ENCODE results near the gene CLTCL1.

The CLTCL1 gene

DNA sequence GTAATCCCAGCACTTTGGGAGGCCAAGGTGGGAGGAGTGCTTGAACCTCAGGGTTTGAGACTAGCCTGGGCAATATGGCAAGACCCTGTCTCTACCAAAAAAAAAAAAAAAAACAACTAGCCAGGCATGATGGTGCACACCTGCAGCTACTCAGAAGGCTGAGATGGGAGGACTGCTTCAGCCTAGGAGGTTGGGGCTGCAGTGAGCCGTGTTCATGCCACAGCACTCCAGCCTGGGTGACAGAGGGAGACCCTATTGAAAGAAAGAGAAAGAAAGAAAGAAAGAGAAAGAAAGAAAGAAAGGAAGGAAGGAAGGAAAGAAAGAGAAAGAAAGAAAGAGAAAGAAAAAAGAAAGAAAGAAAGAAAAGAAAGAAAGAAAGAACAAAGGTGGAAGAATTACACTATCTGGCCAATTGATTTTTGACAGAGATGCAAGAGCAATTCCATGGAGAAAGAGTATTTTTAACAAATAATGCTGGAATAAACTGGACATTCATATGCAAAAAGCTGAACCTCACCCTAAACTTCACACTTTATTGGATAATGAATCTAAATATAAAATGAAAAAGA is 79.1 kb downstream of the CLTCL1 start:
- no peaks in the 10 kb centered on the region for H3K27me3 ChIP-seq (ENCODE audit: insufficient read depth, poor library complexity, severe bottlenecking)
- TF ChIP-seq GABPA (IDR thresholded peaks at IDR 0.05; ENCODE audit: low read depth) (no peak), POLR2AphosphoS5 (IDR thresholded peaks at IDR 0.05; ENCODE audit: low read depth) (no peak), SPI1 (IDR thresholded peaks at IDR 0.05; ENCODE audit: borderline replicate concordance, low read depth) (no peak)
- TF ChIP-seq, protein P1, sequence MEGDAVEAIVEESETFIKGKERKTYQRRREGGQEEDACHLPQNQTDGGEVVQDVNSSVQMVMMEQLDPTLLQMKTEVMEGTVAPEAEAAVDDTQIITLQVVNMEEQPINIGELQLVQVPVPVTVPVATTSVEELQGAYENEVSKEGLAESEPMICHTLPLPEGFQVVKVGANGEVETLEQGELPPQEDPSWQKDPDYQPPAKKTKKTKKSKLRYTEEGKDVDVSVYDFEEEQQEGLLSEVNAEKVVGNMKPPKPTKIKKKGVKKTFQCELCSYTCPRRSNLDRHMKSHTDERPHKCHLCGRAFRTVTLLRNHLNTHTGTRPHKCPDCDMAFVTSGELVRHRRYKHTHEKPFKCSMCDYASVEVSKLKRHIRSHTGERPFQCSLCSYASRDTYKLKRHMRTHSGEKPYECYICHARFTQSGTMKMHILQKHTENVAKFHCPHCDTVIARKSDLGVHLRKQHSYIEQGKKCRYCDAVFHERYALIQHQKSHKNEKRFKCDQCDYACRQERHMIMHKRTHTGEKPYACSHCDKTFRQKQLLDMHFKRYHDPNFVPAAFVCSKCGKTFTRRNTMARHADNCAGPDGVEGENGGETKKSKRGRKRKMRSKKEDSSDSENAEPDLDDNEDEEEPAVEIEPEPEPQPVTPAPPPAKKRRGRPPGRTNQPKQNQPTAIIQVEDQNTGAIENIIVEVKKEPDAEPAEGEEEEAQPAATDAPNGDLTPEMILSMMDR (IDR thresholded peaks at IDR 0.05; ENCODE audit: insufficient read depth, low read length), result no peak
- TF ChIP-seq, protein P2, sequence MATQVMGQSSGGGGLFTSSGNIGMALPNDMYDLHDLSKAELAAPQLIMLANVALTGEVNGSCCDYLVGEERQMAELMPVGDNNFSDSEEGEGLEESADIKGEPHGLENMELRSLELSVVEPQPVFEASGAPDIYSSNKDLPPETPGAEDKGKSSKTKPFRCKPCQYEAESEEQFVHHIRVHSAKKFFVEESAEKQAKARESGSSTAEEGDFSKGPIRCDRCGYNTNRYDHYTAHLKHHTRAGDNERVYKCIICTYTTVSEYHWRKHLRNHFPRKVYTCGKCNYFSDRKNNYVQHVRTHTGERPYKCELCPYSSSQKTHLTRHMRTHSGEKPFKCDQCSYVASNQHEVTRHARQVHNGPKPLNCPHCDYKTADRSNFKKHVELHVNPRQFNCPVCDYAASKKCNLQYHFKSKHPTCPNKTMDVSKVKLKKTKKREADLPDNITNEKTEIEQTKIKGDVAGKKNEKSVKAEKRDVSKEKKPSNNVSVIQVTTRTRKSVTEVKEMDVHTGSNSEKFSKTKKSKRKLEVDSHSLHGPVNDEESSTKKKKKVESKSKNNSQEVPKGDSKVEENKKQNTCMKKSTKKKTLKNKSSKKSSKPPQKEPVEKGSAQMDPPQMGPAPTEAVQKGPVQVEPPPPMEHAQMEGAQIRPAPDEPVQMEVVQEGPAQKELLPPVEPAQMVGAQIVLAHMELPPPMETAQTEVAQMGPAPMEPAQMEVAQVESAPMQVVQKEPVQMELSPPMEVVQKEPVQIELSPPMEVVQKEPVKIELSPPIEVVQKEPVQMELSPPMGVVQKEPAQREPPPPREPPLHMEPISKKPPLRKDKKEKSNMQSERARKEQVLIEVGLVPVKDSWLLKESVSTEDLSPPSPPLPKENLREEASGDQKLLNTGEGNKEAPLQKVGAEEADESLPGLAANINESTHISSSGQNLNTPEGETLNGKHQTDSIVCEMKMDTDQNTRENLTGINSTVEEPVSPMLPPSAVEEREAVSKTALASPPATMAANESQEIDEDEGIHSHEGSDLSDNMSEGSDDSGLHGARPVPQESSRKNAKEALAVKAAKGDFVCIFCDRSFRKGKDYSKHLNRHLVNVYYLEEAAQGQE (IDR thresholded peaks at IDR 0.05; ENCODE audit: insufficient replicate concordance, low read depth), result no peak
- DNase-seq (ENCODE audit: low read depth in 1 of 2, low spot score in 1 of 2), result no peak
- H3K27ac ChIP-seq (replicated peaks), result no peak overlapping the region
- no peak overlapping the region for H3K4me3 ChIP-seq (replicated peaks; ENCODE audit: insufficient read depth, low read length)

DNA sequence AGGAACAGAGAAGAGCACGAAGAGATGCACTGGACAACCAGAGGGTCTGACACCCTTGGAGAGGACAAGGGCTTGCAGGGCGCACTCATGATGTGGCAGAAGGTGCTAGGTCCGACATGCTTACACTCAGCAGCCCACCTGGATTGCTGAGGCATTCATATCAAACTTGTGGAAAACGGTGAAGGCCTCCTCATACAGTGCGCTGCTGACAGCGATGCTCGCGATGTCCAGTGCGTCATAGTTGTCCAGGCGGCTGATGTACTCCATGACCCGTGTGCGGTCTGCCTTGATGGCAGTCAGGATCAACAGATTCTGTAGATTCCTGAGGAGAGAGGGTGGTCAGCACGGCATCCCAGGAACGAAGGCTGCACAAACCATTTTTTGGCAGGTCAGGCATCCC is 81.3 kb downstream of the CLTCL1 start:
- TF ChIP-seq GABPA (IDR thresholded peaks at IDR 0.05; ENCODE audit: low read depth), result no peak
- TF ChIP-seq POLR2AphosphoS5 (IDR thresholded peaks at IDR 0.05; ENCODE audit: low read depth), result no peak
- TF ChIP-seq, protein P2 (IDR thresholded peaks at IDR 0.05; ENCODE audit: insufficient replicate concordance, low read depth), result no peak
- no peak for TF ChIP-seq SPI1 (IDR thresholded peaks at IDR 0.05; ENCODE audit: borderline replicate concordance, low read depth)
- TF ChIP-seq, protein P1 (IDR thresholded peaks at IDR 0.05; ENCODE audit: insufficient read depth, low read length), result no peak
- no peak for DNase-seq (ENCODE audit: low read depth in 1 of 2, low spot score in 1 of 2)
- no peak overlapping the region for H3K27ac ChIP-seq (replicated peaks)
- no peaks in the 10 kb centered on the region for H3K27me3 ChIP-seq (ENCODE audit: insufficient read depth, poor library complexity, severe bottlenecking)
- H3K4me3 ChIP-seq (replicated peaks; ENCODE audit: insufficient read depth, low read length), result no peak overlapping the region

DNA sequence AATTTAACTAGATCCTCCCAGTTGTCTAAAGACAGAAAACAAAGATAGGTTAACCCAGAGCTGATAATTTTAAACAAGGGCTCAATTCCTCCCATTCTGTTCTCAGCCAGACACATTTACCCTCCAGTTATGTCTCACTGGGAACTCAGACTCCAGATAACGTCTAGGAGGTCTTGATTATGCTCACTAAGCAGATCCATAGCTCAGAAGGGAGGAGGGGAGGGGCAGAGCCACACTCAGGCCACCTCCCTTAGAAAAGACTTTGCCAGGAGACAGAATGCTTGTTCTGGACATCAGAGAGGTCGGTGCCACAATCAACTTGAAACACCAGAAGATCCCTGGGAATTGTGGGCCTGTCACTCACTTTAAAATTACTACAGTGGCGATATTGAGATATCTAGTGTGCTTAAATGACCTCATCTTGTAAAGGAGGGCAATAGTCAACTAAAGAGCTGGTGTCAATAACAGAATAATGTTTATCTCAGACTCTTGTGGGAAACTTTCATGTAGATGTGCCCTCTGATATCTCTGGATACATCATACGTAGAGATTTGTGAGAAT is 83.2 kb downstream of the CLTCL1 start:
- no peak overlapping the region for H3K4me3 ChIP-seq (replicated peaks; ENCODE audit: insufficient read depth, low read length)
- H3K27ac ChIP-seq (replicated peaks), result no peak overlapping the region
- TF ChIP-seq, protein P2 (IDR thresholded peaks at IDR 0.05; ENCODE audit: insufficient replicate concordance, low read depth), result no peak
- TF ChIP-seq, protein P1 (IDR thresholded peaks at IDR 0.05; ENCODE audit: insufficient read depth, low read length), result no peak
- TF ChIP-seq GABPA (IDR thresholded peaks at IDR 0.05; ENCODE audit: low read depth), result no peak
- TF ChIP-seq SPI1 (IDR thresholded peaks at IDR 0.05; ENCODE audit: borderline replicate concordance, low read depth), result no peak
- no peak for TF ChIP-seq POLR2AphosphoS5 (IDR thresholded peaks at IDR 0.05; ENCODE audit: low read depth)

More for the DNA sequence above, 83.2 kb downstream of the CLTCL1 start:
- no peaks in the 10 kb centered on the region for H3K27me3 ChIP-seq (ENCODE audit: insufficient read depth, poor library complexity, severe bottlenecking)
- DNase-seq (ENCODE audit: low read depth in 1 of 2, low spot score in 1 of 2), result no peak
